Liver (tissue), 9 donors: Measurements from ENCODE around the gene VN1R4. TPM values are rescaled to one million over a fixed set of nuclear protein-coding genes. Genes with fewer than 3 reads are reported as not detected.
A peak's percentile ranks its signal among the peaks of the same experiment; 100 is the strongest.
"Not testable (repeated sequence)": the region's sequence is repeated elsewhere in the genome, so short reads cannot be mapped to it uniquely, and the experiment has no call there.

Experiments used
- DNase-seq: peaks from one replicate; pipeline ENCODE4 v3.0.0-alpha.2; 2017; ENCODE audit warnings: low spot score
- H3K27ac ChIP-seq, 2 donors: one replicate each; pipeline ENCODE4 v1.7.0; 2013; ENCODE audit warnings: inconsistent platforms in 2 of 2, low read length in 2 of 2, control low read depth in 1 of 2, low read depth in 1 of 2, mild to moderate bottlenecking in 1 of 2
- H3K27me3 ChIP-seq, 4 donors: one replicate each; pipeline versions ENCODE4 v1.6.1 to v1.7.0; 2013; ENCODE audit warnings: low read length in 3 of 4, inconsistent platforms in 1 of 4, mild to moderate bottlenecking in 1 of 4, moderate library complexity in 1 of 4; ENCODE audit not compliant: control insufficient read depth in 4 of 4, insufficient read depth in 4 of 4
- H3K36me3 ChIP-seq, 4 donors: one replicate each; pipeline versions ENCODE4 v1.6.1 to v1.7.0; 2013; ENCODE audit warnings: low read length in 3 of 4, mild to moderate bottlenecking in 3 of 4, low read depth in 1 of 4, moderate library complexity in 1 of 4; ENCODE audit not compliant: control insufficient read depth in 4 of 4, insufficient read depth in 3 of 4
- H3K4me1 ChIP-seq, 4 donors: one replicate each; pipeline versions ENCODE4 v1.6.1 to v1.7.0; 2013; ENCODE audit warnings: low read length in 3 of 4, mild to moderate bottlenecking in 3 of 4, moderate library complexity in 1 of 4; ENCODE audit not compliant: control insufficient read depth in 4 of 4, insufficient read depth in 4 of 4
- H3K4me3 ChIP-seq, 3 donors: one replicate each; pipeline versions ENCODE4 v1.6.1 to v1.7.0; 2013; ENCODE audit warnings: low read length in 3 of 3, control low read depth in 1 of 3, low read depth in 1 of 3, mild to moderate bottlenecking in 1 of 3
- H3K9ac ChIP-seq, 2 donors: one replicate each; pipeline ENCODE4 v1.7.0; 2013; ENCODE audit warnings: low read length in 2 of 2, mild to moderate bottlenecking in 2 of 2, moderate library complexity in 2 of 2, control low read depth in 1 of 2, low read depth in 1 of 2
- H3K9me3 ChIP-seq, 4 donors: one replicate each; pipeline versions ENCODE4 v1.6.1 to v1.7.0; 2013; ENCODE audit warnings: low read length in 3 of 4; ENCODE audit not compliant: control insufficient read depth in 4 of 4
- ATF3 ChIP-seq: IDR thresholded peaks from 2 replicates; pipeline ENCODE4 v1.6.1; 2016; ENCODE audit warnings: antibody characterized with exemption
- EGR1 ChIP-seq, 2 donors: IDR thresholded peaks; 2 replicates each; pipeline ENCODE4 v1.6.1; 2016 to 2018; ENCODE audit warnings: antibody characterized with exemption in 2 of 2, low read depth in 2 of 2
- FOXA1 ChIP-seq: IDR thresholded peaks from 2 replicates; pipeline ENCODE4 v1.6.1; 2016; ENCODE audit warnings: antibody characterized with exemption
- FOXA2 ChIP-seq: IDR thresholded peaks from 2 replicates; pipeline ENCODE4 v1.6.1; 2016; ENCODE audit warnings: antibody characterized with exemption
- GABPA ChIP-seq, 2 donors: IDR thresholded peaks in 1 of 2; conservative IDR thresholded peaks in 1 of 2; 2 replicates each; pipeline ENCODE4 v1.6.1; 2016; ENCODE audit warnings: antibody characterized with exemption in 2 of 2, mild to moderate bottlenecking in 1 of 2, moderate library complexity in 1 of 2
- HNF4G ChIP-seq: IDR thresholded peaks from 2 replicates; pipeline ENCODE4 v1.6.1; 2016; ENCODE audit warnings: antibody characterized with exemption
- JUND ChIP-seq, 2 donors: IDR thresholded peaks; 2 replicates each; pipeline ENCODE4 v1.6.1; 2016; ENCODE audit warnings: antibody characterized with exemption in 2 of 2
- NR2F2 ChIP-seq: IDR thresholded peaks from 2 replicates; pipeline ENCODE4 v1.6.1; 2016; ENCODE audit warnings: antibody characterized with exemption
- RAD21 ChIP-seq, 2 donors: IDR thresholded peaks; 2 replicates each; pipeline ENCODE4 v1.6.1; 2016; ENCODE audit warnings: antibody characterized with exemption in 2 of 2, mild to moderate bottlenecking in 2 of 2
- SP1 ChIP-seq: IDR thresholded peaks from 2 replicates; pipeline ENCODE4 v1.6.1; 2018; ENCODE audit warnings: antibody characterized with exemption, mild to moderate bottlenecking
- TAF1 ChIP-seq: conservative IDR thresholded peaks from 2 replicates; pipeline ENCODE4 v1.6.1; 2016; ENCODE audit warnings: antibody characterized with exemption, mild to moderate bottlenecking
- YY1 ChIP-seq: IDR thresholded peaks from 2 replicates; pipeline ENCODE4 v1.6.1; 2016; ENCODE audit warnings: antibody characterized with exemption, mild to moderate bottlenecking
- WGBS: extraction: QIAGEN DNeasy Blood & Tissue Kit; methylation state at CpG from one replicate; pipeline ENCODE4 v1.1.7; 2013; 5-methylcytosine and 5-hydroxymethylcytosine counted together
- polyA plus RNA-seq, 2 donors: library from polyadenylated mRNA; stranded (reverse) in 1 of 2; unstranded in 1 of 2; fragments of 200-250 nt in 1 of 2; fragments of >200 nt in 1 of 2; fragmentation: Nextera tagmentation in 1 of 2; extraction: Ambion mirVana in 1 of 2; gene quantifications; one replicate each; pipeline versions ENCODE4 v1.2.1 to v1.2.3, GENCODE V29; 2013 to 2015
- total RNA-seq, 2 donors: library from RNA; depleted of rRNA; stranded (reverse); fragments of >200 nt; gene quantifications; one replicate each; pipeline ENCODE4 v1.2.3, GENCODE V29; 2014
- TF ChIP-seq, protein P1 (sequence below): fragments of 150-350 bp; IDR thresholded peaks from 2 replicates; pipeline ENCODE4 v1.5.1; 2017; ENCODE audit warnings: improper control_type of control experiment, low read depth, low read length; ENCODE audit not compliant: missing input control
- donor health status: healthy.
- donor health status: healthy.
- donor health status: healthy.
- donor health status: healthy.
- donor health status: healthy.

The VN1R4 gene
- total and polyA plus RNA-seq, 4 donors, result not detected

DNA sequence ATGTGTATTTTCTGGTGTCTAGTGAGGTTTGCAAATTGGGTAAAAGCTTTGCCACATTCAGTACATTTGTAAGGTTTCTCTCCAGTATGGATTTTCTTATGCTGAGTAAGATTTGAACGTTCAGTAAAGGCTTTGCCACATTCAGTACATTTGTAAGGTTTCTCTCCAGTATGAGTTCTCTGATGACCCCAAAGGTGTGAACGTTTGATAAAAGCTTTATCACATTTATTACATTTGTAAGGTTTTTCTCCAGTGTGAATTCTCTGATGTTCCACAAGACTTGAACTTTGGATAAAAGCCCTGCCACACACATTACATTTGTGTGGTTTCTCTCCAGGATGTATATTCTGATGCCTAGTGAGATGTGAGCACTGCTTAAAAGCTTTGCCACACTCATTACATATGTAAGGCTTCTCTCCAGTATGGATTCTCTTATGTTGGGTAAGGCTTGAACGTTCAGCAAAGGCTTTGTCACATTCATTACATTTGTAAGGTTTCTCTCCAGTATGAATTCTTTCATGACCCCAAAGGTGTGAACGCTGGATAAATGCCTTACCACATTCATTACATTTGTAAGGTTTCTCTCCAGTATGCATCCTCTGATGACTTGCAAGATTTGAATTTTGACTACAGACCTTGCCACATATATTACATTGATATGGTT is 30.3 kb downstream of the VN1R4 start:
- no peak for TF ChIP-seq EGR1 (IDR thresholded peaks at IDR 0.05; ENCODE audit: low read depth in 2 of 2)
- Histone ChIP-seq H3K27ac (no peak overlapping the region), H3K9ac (no peak overlapping the region), H3K27me3 (no peaks in the 10 kb centered on the region), H3K4me3 (peak overlapping the region in 2 of 3 donors; percentile 32 to 59), H3K4me1 (no peaks in the 10 kb centered on the region), H3K36me3 (peaks cover 0 to 7% (median 2%) of the 10 kb centered on the region in 4 donors), H3K9me3 (peaks cover 40 to 69% (median 55%) of the 10 kb centered on the region in 4 donors)
- 91% methylated on average over 4 of the region's 4 CpGs for WGBS
- DNase-seq, result no peak

GRCh38 chr19:53224606-53225005 is 42.9 kb downstream of the VN1R4 start:
- DNase-seq, result no peak
- no peak overlapping the region for H3K27ac ChIP-seq
- peaks cover 0 to 2% (median 0%) of the 10 kb centered on the region in 4 donors for H3K27me3 ChIP-seq
- no peak for TF ChIP-seq SP1
- TF ChIP-seq TAF1, result no peak
- no peak for TF ChIP-seq FOXA1
- no peak for TF ChIP-seq NR2F2
- TF ChIP-seq JUND (IDR thresholded peaks at IDR 0.05), result no peak
- no peak for TF ChIP-seq EGR1 (IDR thresholded peaks at IDR 0.05; ENCODE audit: low read depth in 2 of 2)
- TF ChIP-seq, protein P1, sequence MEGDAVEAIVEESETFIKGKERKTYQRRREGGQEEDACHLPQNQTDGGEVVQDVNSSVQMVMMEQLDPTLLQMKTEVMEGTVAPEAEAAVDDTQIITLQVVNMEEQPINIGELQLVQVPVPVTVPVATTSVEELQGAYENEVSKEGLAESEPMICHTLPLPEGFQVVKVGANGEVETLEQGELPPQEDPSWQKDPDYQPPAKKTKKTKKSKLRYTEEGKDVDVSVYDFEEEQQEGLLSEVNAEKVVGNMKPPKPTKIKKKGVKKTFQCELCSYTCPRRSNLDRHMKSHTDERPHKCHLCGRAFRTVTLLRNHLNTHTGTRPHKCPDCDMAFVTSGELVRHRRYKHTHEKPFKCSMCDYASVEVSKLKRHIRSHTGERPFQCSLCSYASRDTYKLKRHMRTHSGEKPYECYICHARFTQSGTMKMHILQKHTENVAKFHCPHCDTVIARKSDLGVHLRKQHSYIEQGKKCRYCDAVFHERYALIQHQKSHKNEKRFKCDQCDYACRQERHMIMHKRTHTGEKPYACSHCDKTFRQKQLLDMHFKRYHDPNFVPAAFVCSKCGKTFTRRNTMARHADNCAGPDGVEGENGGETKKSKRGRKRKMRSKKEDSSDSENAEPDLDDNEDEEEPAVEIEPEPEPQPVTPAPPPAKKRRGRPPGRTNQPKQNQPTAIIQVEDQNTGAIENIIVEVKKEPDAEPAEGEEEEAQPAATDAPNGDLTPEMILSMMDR, result no peak
- TF ChIP-seq ATF3, result no peak
- no peak for TF ChIP-seq GABPA (IDR thresholded peaks at IDR 0.05 in 1 of 2, conservative IDR thresholded peaks at IDR 0.05 in 1 of 2)
- no peak for TF ChIP-seq RAD21 (IDR thresholded peaks at IDR 0.05)
- no peak for TF ChIP-seq YY1
- TF ChIP-seq FOXA2, result no peak
- TF ChIP-seq HNF4G, result no peak
- H3K36me3 ChIP-seq, result no peaks in the 10 kb centered on the region
- WGBS, result 95% methylated on average over 20 of the region's 20 CpGs
- no peak overlapping the region for H3K9ac ChIP-seq
- H3K4me1 ChIP-seq, result no peaks in the 10 kb centered on the region
- peaks cover 32 to 41% (median 32%) of the 10 kb centered on the region in 4 donors for H3K9me3 ChIP-seq
- H3K4me3 ChIP-seq, result peak overlapping the region in 1 of 3 donors; percentile 30

GRCh38 chr19:53222716-53223115 is 44.8 kb downstream of the VN1R4 start:
- WGBS, result 97% methylated on average over 26 of the region's 28 CpGs
- DNase-seq, H3K36me3 ChIP-seq, H3K27ac ChIP-seq, H3K9ac ChIP-seq, H3K4me3 ChIP-seq, H3K27me3 ChIP-seq, H3K4me1 ChIP-seq: not testable (repeated sequence)
- H3K9me3 ChIP-seq, result peaks cover 35 to 43% (median 37%) of the 10 kb centered on the region in 4 donors

Other genes starting within 250 kb of the VN1R4 start
- gene ERVV-2, start 223.0 kb downstream of the VN1R4 start, total RNA-seq, result not detected
- not detected for gene ERVV-2, start 223.0 kb downstream of the VN1R4 start, polyA plus RNA-seq
- 10 to 100 TPM in 1 of 2 donors, 1 to 10 TPM in 1; 9.2 to 30.1 TPM for gene ZNF160, start 164.3 kb downstream of the VN1R4 start, total RNA-seq
- gene ZNF160, start 164.3 kb downstream of the VN1R4 start, polyA plus RNA-seq, result 1 to 10 TPM; 6.3 to 6.7 TPM
- 1 to 10 TPM; 1.3 to 2.4 TPM for gene ZNF415, start 134.8 kb downstream of the VN1R4 start, total RNA-seq
- gene ZNF415, start 134.8 kb downstream of the VN1R4 start, polyA plus RNA-seq, result 1 to 10 TPM in 1 of 2 donors, under 1 TPM in 1; 0.65 to 1.1 TPM
- 1 to 10 TPM; 2.9 to 4.8 TPM for gene ZNF347, start 108.7 kb downstream of the VN1R4 start, total RNA-seq
- gene ZNF347, start 108.7 kb downstream of the VN1R4 start, polyA plus RNA-seq, result under 1 TPM; 0.55 to 0.83 TPM
- gene ZNF665, start 74.4 kb downstream of the VN1R4 start, total RNA-seq, result 1 to 10 TPM in 1 of 2 donors, under 1 TPM in 1; 0.50 to 1.0 TPM
- under 1 TPM; 0.09 to 0.29 TPM for gene ZNF665, start 74.4 kb downstream of the VN1R4 start, polyA plus RNA-seq
- gene ZNF677, start 12.8 kb downstream of the VN1R4 start, total RNA-seq, result 1 to 10 TPM; 1.8 to 6.8 TPM
- 1 to 10 TPM; 1.0 to 1.1 TPM for gene ZNF677, start 12.8 kb downstream of the VN1R4 start, polyA plus RNA-seq
- not detected for gene VN1R2, start 9.4 kb downstream of the VN1R4 start, total RNA-seq
- gene VN1R2, start 9.4 kb downstream of the VN1R4 start, polyA plus RNA-seq, result not detected
- gene ZNF845, start 66.0 kb upstream of the VN1R4 start, total RNA-seq, result 1 to 10 TPM; 2.3 to 5.8 TPM
- under 1 TPM; 0.68 to 0.74 TPM for gene ZNF845, start 66.0 kb upstream of the VN1R4 start, polyA plus RNA-seq
- 1 to 10 TPM; 1.7 to 5.2 TPM for gene ZNF525, start 98.0 kb upstream of the VN1R4 start, total RNA-seq
- 1 to 10 TPM; 1.1 to 1.2 TPM for gene ZNF525, start 98.0 kb upstream of the VN1R4 start, polyA plus RNA-seq
- gene ZNF765, start 127.4 kb upstream of the VN1R4 start, total RNA-seq, result 1 to 10 TPM; 8.0 to 8.5 TPM
- 1 to 10 TPM; 1.3 to 2.4 TPM for gene ZNF765, start 127.4 kb upstream of the VN1R4 start, polyA plus RNA-seq
- gene ZNF761, start 164.3 kb upstream of the VN1R4 start, total RNA-seq, result 1 to 10 TPM; 6.2 to 6.3 TPM
- gene ZNF761, start 164.3 kb upstream of the VN1R4 start, polyA plus RNA-seq, result 1 to 10 TPM; 2.7 to 4.0 TPM
- 1 to 10 TPM; 1.9 to 4.1 TPM for gene ZNF813, start 200.0 kb upstream of the VN1R4 start, total RNA-seq
- gene ZNF813, start 200.0 kb upstream of the VN1R4 start, polyA plus RNA-seq, result under 1 TPM; 0.35 to 0.57 TPM